Gastrocnemius medialis (tissue), 4 donors: ENCODE results near the gene DNAJA4.

ENCODE experiments used
- POLR2A ChIP-seq, 2 donors: fragments of 450-650 bp; IDR thresholded peaks; one replicate each; pipeline ENCODE4 v1.6.1; 2017; ENCODE audit warnings: antibody characterized with exemption in 2 of 2, mild to moderate bottlenecking in 2 of 2, moderate library complexity in 2 of 2
- TF ChIP-seq, protein P1 (sequence below), 5 experiments: fragments of 450-650 bp in 3 of 5; fragments of 200-600 bp in 2 of 5; sonication (generic) in 2 of 5; IDR thresholded peaks in 4 of 5; conservative IDR thresholded peaks in 1 of 5; 1 replicate in 4 of 5; 2 replicates in 1 of 5; pipeline ENCODE4 v1.5.1; 2016 to 2019; ENCODE audit warnings: antibody characterized with exemption in 5 of 5, mild to moderate bottlenecking in 3 of 5, moderate library complexity in 3 of 5

DNA sequence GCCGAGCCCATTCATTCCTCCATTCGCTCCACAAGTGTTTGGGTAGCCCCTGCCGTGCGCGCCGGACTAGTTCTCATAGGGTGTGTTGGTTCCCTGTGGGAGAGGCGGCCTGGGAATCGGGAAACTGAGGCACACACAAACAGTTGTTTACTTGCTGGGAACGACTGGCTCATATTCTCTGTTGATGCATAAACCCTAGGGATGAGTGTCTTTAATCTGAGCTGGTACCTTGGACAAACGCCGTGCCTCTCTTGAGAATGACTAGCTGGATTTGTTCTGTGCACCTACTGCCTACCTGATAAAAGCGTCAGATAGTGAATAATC lies 737 bp downstream of the DNAJA4 start:
- TF ChIP-seq, protein P1, sequence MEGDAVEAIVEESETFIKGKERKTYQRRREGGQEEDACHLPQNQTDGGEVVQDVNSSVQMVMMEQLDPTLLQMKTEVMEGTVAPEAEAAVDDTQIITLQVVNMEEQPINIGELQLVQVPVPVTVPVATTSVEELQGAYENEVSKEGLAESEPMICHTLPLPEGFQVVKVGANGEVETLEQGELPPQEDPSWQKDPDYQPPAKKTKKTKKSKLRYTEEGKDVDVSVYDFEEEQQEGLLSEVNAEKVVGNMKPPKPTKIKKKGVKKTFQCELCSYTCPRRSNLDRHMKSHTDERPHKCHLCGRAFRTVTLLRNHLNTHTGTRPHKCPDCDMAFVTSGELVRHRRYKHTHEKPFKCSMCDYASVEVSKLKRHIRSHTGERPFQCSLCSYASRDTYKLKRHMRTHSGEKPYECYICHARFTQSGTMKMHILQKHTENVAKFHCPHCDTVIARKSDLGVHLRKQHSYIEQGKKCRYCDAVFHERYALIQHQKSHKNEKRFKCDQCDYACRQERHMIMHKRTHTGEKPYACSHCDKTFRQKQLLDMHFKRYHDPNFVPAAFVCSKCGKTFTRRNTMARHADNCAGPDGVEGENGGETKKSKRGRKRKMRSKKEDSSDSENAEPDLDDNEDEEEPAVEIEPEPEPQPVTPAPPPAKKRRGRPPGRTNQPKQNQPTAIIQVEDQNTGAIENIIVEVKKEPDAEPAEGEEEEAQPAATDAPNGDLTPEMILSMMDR (IDR thresholded peaks at IDR 0.05 in 4 of 5, conservative IDR thresholded peaks at IDR 0.05 in 1 of 5): peak in 1 of 5 experiments; percentile 6
- TF ChIP-seq POLR2A (IDR thresholded peaks at IDR 0.05): no peak
